Measurements from ENCODE around the gene IFNA7.
"Not testable (repeated sequence)": the region's sequence is repeated elsewhere in the genome, so short reads cannot be mapped to it uniquely, and the experiment has no call there.

Gene IFNA7

GRCh38 chr9:21202105-21202504 is at the start of gene IFNA7:
TSS of gene IFNA7 (minus strand) at chr9:21202205. CDS start at chr9:21202165, 40 bp downstream.
- H3K4me1 Mint-ChIP-seq; H3K4me3 Mint-ChIP-seq; H3K27ac Mint-ChIP-seq; DNase-seq (ENCODE audit: low spot score in 2 of 2); H3K36me3 Mint-ChIP-seq; ATAC-seq; H3K9me3 Mint-ChIP-seq: not testable (repeated sequence)

- Mint-ChIP-seq H3K27ac (no peak overlapping the region), H3K36me3 (no peaks in the 10 kb centered on the region), H3K9me3 (no peaks in the 10 kb centered on the region), H3K4me3 (no peak overlapping the region), H3K4me1 (peaks cover 6% of the 10 kb centered on the region)
- DNase-seq (ENCODE audit: low spot score in 2 of 2) (no peak), ATAC-seq (no peak)
These were observed 49.6 kb upstream of the IFNA7 start for GRCh38 chr9:21251638-21252037.

GRCh38 chr9:21251190-21251589 is 49.2 kb upstream of the IFNA7 start:
- no peak for DNase-seq (ENCODE audit: low spot score in 2 of 2)
- no peak overlapping the region for H3K27ac Mint-ChIP-seq
- H3K9me3 Mint-ChIP-seq = no peaks in the 10 kb centered on the region
- no peak for ATAC-seq
- H3K4me1 Mint-ChIP-seq = peaks cover 6% of the 10 kb centered on the region
- H3K36me3 Mint-ChIP-seq = no peaks in the 10 kb centered on the region
- no peak overlapping the region for H3K4me3 Mint-ChIP-seq

- Mint-ChIP-seq H3K27ac (no peak overlapping the region), H3K36me3 (no peaks in the 10 kb centered on the region), H3K9me3 (no peaks in the 10 kb centered on the region), H3K4me1 (no peaks in the 10 kb centered on the region), H3K4me3 (no peak overlapping the region)
- ATAC-seq (no peak), DNase-seq (ENCODE audit: low spot score in 2 of 2) (no peak)
These were observed 42.8 kb upstream of the IFNA7 start for GRCh38 chr9:21244836-21245235.

GRCh38 chr9:21239911-21240310 is 37.9 kb upstream of the IFNA7 start, which contains the start of gene IFNA14:
TSS of gene IFNA14 (minus strand) at chr9:21240005. CDS start at chr9:21239935, 70 bp downstream.
- Mint-ChIP-seq H3K36me3 (no peaks in the 10 kb centered on the region), H3K9me3 (no peaks in the 10 kb centered on the region), H3K4me3 (no peak within 1 kb of the TSS), H3K27ac (no peak within 1 kb of the TSS), H3K4me1 (peaks cover 13% of the 10 kb centered on the region)
- DNase-seq (ENCODE audit: low spot score in 2 of 2) (no peak), ATAC-seq (no peak)

- Mint-ChIP-seq H3K27ac (peak overlapping the region; percentile 6), H3K4me1 (peaks cover 13% of the 10 kb centered on the region)
- ATAC-seq; H3K9me3 Mint-ChIP-seq; DNase-seq (ENCODE audit: low spot score in 2 of 2); H3K36me3 Mint-ChIP-seq; H3K4me3 Mint-ChIP-seq: not testable (repeated sequence)
These were observed 34.3 kb upstream of the IFNA7 start for GRCh38 chr9:21236360-21236714.

DNA sequence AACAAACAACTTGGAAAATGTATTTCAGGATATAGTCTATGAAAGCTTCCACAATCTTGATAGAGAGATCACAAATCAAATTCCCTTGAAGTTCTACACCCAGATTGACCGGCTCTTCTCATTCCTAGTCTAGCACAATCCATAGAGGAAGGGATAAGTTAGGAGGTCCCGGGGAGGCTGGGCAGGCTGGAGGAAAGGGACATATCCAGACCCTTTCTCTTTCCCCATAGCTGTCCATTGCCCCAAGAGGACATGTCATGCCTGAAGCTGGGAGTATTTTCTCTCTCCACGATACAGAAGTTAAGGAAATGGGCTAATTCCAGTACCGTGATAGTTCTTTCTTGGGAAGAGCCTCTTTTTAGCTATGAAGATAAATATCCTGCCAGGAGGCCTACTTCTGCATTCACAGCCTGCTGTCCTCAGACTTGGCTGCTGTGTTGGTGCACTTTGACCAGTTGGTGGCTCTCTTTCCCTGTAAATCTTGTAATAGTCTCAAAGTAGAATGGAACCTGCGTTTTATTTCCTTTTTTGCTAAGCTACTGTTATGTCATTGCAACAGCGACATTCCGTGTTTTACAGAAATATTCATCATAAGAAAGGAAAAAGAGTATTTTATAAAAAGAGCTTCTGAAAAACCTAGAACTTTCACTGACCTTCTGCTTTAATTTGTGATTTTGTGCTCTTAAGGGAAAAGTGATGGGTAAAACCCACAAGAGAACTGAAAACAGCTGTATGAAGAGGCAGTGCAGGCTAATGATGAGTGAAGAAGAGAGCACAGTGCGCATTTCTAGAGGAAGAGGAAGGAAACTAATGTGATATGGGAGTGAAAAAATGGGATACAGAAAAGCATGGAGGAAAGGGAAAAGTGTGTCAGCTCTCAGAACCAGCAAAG is 33.7 kb upstream of the IFNA7 start:
- DNase-seq (ENCODE audit: low spot score in 2 of 2); H3K4me3 Mint-ChIP-seq; H3K36me3 Mint-ChIP-seq; H3K9me3 Mint-ChIP-seq: not testable (repeated sequence)
- H3K27ac Mint-ChIP-seq = peak overlapping the region; percentile 6
- H3K4me1 Mint-ChIP-seq = peaks cover 13% of the 10 kb centered on the region
- ATAC-seq = peak; percentile 59

GRCh38 chr9:21234153-21234687 is 32.2 kb upstream of the IFNA7 start:
- no peaks in the 10 kb centered on the region for H3K9me3 Mint-ChIP-seq
- no peak for DNase-seq (ENCODE audit: low spot score in 2 of 2)
- H3K27ac Mint-ChIP-seq = no peak overlapping the region
- no peaks in the 10 kb centered on the region for H3K36me3 Mint-ChIP-seq
- ATAC-seq = peak; percentile 26
- no peak overlapping the region for H3K4me3 Mint-ChIP-seq
- H3K4me1 Mint-ChIP-seq = peaks cover 13% of the 10 kb centered on the region

DNA sequence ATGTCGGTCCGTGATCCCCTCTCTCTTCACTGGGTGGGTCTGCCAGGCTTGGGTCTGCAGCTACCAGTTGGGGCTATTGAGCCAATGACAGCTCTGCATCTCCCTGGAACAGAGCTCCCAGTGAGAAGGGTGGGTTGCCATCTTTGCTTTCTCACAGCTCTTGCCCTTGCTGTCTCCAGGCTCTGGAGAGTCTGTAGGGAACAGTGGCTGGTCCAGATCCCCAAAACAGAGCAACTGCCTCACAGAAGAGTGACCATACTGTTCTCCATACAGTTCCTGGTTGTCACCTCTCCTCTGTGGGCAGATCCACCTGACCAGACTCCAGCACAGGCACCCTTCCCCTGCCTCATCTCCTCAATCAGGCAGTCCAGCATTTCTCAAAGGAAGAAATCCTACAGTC is 31.3 kb upstream of the IFNA7 start:
- no peaks in the 10 kb centered on the region for H3K9me3 Mint-ChIP-seq
- H3K4me3 Mint-ChIP-seq = no peak overlapping the region
- no peak overlapping the region for H3K27ac Mint-ChIP-seq
- H3K36me3 Mint-ChIP-seq = no peaks in the 10 kb centered on the region
- no peak for DNase-seq (ENCODE audit: low spot score in 2 of 2)
- peak; percentile 14 for ATAC-seq
- H3K4me1 Mint-ChIP-seq = peaks cover 13% of the 10 kb centered on the region

DNA sequence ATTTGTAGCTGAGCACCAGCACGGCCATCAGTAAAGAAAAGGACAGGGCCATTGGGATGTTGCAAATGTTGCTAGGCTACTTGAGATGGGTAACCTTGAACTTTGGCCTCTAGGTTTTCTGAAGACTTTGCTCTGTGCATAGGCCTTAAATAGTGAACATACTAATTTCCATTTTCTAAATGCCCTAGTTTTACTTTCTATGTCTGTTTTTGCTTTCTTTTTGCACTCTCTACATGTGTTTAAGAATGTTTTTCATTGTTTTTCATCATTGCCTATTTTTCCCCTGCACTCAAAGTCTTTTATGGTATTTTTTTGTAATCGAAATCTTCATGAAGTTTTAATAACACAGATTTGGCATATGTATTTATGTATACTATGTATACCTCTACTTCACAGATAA is 26.1 kb upstream of the IFNA7 start, which contains the start of gene IFNA17:
TSS of gene IFNA17 (minus strand) at position 101 of the 400 bp plus-strand sequence. CDS start at position 52, 49 bp downstream.
- H3K4me3 Mint-ChIP-seq = no peak within 1 kb of the TSS
- no peaks in the 10 kb centered on the region for H3K9me3 Mint-ChIP-seq
- ATAC-seq = no peak
- H3K36me3 Mint-ChIP-seq = no peaks in the 10 kb centered on the region
- DNase-seq (ENCODE audit: low spot score in 2 of 2) = no peak
- no peaks in the 10 kb centered on the region for H3K4me1 Mint-ChIP-seq
- H3K27ac Mint-ChIP-seq = no peak within 1 kb of the TSS

- ATAC-seq; H3K4me3 Mint-ChIP-seq; H3K36me3 Mint-ChIP-seq; DNase-seq (ENCODE audit: low spot score in 2 of 2); H3K4me1 Mint-ChIP-seq; H3K27ac Mint-ChIP-seq; H3K9me3 Mint-ChIP-seq: not testable (repeated sequence)
These were observed 15.2 kb upstream of the IFNA7 start, which contains the start of gene IFNA16 for GRCh38 chr9:21217211-21217610. TSS of gene IFNA16 (minus strand) at chr9:21217311. CDS start at chr9:21217305, 6 bp downstream.

GRCh38 chr9:21213411-21214326 is 11.7 kb upstream of the IFNA7 start:
- not testable (repeated sequence) for H3K4me3 Mint-ChIP-seq; H3K27ac Mint-ChIP-seq; DNase-seq (ENCODE audit: low spot score in 2 of 2); H3K4me1 Mint-ChIP-seq; H3K9me3 Mint-ChIP-seq; H3K36me3 Mint-ChIP-seq
- ATAC-seq = peak; percentile 60

- peak; percentile 19 for ATAC-seq
- DNase-seq (ENCODE audit: low spot score in 2 of 2); H3K27ac Mint-ChIP-seq; H3K4me3 Mint-ChIP-seq; H3K36me3 Mint-ChIP-seq; H3K4me1 Mint-ChIP-seq; H3K9me3 Mint-ChIP-seq: not testable (repeated sequence)
These were observed 10.2 kb upstream of the IFNA7 start for GRCh38 chr9:21212160-21212559.

GRCh38 chr9:21210782-21211181 is 8.8 kb upstream of the IFNA7 start:
- not testable (repeated sequence) for H3K4me3 Mint-ChIP-seq, H3K9me3 Mint-ChIP-seq, H3K36me3 Mint-ChIP-seq

GRCh38 chr9:21210311-21210710 is 8.3 kb upstream of the IFNA7 start:
- H3K27ac Mint-ChIP-seq = no peak overlapping the region
- H3K9me3 Mint-ChIP-seq = no peaks in the 10 kb centered on the region
- no peaks in the 10 kb centered on the region for H3K36me3 Mint-ChIP-seq
- H3K4me1 Mint-ChIP-seq = peaks cover 6% of the 10 kb centered on the region
- ATAC-seq (no peak), DNase-seq (ENCODE audit: low spot score in 2 of 2) (no peak)
- no peak overlapping the region for H3K4me3 Mint-ChIP-seq

More at GRCh38 chr9:21210782-21211181, 8.8 kb upstream of the IFNA7 start:
- ATAC-seq; DNase-seq (ENCODE audit: low spot score in 2 of 2); H3K4me1 Mint-ChIP-seq; H3K27ac Mint-ChIP-seq: not testable (repeated sequence)

Measured in stimulated activated effector memory CD8-positive, alpha-beta T cell treated with anti-CD3 and anti-CD28 coated beads, Interleukin-12 subunit alpha, Interleukin-12 subunit beta, amount 100 ng/mL, for 72 hours (primary cell).